Superior temporal gyrus (tissue), 1 donor: ENCODE measurements around the gene AMFR.
"Not testable (repeated sequence)": the region's sequence is repeated elsewhere in the genome, so short reads cannot be mapped to it uniquely, and the experiment has no call there.

Experiments
- DNase-seq: peaks from one replicate; pipeline ENCODE4 v3.0.0-alpha.2; 2016; ENCODE audit errors: extremely low spot score

Gene AMFR

GRCh38 chr16:56423584-56424403, 1.6 kb downstream of the AMFR start:
- peak; percentile 46 for DNase-seq

DNA sequence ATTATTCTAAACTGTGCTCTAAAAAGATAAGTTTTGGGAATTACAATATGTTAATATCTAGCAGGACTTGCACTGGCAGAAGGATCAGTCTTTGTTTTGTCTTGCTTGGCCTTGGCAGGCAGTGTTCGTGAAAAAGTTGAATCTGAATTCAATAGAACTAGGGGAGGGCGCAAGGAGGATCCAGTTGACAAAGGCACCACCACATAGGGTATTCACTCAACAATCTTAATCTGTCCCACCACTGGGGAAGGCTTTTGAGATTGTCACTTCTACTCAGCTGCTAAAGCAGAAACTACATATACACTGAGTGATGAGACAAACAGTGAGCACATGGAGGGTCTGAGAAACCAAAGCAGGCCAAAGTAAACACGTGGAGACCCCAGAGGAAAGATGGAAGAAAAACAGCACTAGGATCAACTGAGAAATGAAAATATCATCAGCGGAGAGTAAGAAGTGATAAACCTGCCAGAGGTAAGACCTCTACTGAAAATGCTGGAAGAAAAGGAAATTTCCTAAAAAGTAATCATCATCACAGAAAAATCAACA, 2.4 kb downstream of the AMFR start:
- no peak for DNase-seq

DNA sequence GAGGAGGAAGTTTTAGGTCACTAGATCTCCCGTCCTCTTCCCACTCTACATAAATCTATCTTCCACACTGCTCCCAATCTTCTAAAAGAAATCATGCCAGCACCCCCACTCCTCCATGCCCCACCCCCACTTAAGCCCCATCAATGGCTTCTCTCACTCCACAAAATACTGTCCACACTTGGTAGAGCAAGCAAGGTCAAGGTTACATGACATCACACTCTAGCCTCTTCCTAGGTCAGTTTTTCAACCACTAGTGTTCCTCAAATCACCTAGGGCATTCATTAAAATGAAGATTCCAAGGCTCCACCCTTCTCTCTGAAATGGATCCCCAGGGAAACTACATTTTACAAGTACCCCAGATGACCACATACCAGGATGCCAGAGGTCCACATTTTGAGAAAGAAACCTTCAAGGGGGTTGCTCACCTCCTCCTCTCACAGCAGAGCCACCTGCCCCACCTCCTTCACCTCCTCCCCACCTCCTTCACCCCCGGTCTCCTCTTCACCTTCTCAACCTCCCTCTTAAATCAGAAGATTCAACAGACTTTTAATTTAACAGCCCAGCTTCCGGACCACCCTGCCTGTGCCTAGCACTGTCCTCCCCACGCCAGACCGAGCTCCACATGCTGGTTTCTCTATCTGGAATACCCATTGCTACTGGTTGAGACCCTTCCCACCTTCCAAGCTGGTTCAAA, 3.2 kb downstream of the AMFR start:
- no peak for DNase-seq

DNA sequence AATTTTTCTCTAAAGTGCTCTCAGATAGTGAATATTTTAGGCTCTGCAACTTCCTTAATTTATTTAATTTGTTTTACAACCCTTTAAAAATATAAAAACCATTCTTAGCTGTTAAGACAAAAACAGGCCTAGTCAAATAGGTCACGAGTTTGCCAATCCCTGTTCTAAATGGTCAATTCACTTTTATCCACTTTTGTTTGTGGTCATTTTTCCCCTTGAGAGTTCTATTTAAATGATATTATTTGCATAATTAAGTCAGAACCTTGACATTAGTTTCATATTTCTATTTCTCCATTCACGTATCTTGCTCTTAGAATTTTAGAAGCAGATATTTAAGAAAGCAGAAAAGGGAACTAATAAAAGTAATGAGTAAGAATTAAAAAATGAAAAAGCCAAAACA, 4.0 kb downstream of the AMFR start:
- no peak for DNase-seq

GRCh38 chr16:56420613-56421012, 4.7 kb downstream of the AMFR start:
- no peak for DNase-seq

GRCh38 chr16:56419740-56420548, 5.4 kb downstream of the AMFR start:
- no peak for DNase-seq

GRCh38 chr16:56417138-56417537, 8.2 kb downstream of the AMFR start:
- DNase-seq, result no peak

- no peak for DNase-seq
These were observed 9.5 kb downstream of the AMFR start for GRCh38 chr16:56415875-56416274.

DNA sequence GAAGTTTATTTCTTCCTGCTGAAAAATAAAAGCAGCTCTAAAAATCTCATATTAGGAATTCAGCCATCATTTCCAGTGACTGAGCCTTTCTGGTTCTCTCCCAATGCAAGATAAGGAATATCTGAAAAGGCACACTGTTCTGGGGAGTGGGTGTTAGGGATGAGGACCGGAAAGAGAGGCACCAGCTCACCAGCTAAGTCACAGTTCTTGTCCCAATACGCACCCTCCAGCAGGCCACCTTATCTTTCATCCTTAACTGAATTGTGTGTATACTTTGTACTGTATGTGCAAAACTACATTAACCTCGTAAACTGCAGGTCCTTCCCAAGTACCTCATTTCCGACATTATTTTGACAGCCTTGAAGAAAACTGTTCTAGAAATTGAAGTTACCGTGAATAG, 11.0 kb downstream of the AMFR start:
- no peak for DNase-seq

DNA sequence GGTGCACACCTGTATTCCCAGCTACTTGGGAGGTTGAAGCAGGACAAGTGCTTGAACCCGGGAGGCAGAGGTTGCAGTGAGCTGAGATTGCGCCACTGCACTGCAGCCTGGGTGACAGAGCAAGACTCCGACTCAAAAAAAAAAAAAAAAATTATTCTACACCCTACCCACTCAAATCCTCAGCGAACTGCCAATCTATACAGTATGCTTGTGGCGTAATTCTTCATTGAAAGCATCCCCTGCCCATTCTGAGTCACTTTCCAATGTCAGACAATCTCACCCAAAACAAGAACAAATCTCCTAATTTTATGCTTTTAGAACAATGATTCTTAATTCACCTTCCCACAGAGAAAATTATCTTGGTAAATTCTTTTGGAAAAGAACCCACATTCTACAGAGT, 12.0 kb downstream of the AMFR start:
- DNase-seq, result no peak

DNA sequence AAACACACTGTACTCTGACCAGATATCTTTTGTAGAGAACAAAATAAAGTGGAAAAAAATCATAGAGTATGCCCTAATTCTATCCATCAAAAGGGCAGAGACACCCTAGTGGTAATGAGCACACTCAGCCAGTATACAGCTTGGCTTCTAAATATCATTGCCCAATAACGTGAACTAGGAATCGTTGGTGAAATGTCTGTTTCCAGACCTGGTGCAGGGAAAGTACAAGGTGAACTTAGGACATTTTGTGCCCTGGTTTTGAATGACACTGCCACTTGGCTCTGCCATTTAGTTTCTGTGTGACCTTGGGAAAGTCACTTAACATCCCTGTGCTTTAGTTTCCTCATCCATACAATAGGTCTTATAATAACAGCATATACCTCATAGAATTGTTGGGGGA, 13.7 kb downstream of the AMFR start:
- no peak for DNase-seq

GRCh38 chr16:56411123-56411522, 14.2 kb downstream of the AMFR start:
- no peak for DNase-seq

DNA sequence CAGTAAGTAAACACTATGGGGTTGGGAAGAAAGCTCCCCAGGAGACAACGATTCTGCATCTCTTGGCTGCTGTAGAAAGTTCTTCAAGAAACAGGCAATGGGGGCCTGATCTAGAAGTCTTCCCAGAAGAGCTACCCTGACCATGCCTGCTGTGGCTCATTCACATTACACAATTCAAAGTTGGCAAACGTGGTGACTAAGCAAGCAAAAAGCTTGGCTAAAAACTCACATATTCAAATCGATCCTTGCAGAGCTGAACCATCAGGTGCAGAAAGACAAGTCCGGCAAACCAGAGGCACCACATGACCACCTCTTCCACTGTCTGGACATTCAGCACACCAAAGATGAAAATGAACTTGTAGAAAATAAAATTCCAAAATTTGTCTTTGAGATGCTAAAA, 16.1 kb downstream of the AMFR start:
- DNase-seq, result no peak

DNA sequence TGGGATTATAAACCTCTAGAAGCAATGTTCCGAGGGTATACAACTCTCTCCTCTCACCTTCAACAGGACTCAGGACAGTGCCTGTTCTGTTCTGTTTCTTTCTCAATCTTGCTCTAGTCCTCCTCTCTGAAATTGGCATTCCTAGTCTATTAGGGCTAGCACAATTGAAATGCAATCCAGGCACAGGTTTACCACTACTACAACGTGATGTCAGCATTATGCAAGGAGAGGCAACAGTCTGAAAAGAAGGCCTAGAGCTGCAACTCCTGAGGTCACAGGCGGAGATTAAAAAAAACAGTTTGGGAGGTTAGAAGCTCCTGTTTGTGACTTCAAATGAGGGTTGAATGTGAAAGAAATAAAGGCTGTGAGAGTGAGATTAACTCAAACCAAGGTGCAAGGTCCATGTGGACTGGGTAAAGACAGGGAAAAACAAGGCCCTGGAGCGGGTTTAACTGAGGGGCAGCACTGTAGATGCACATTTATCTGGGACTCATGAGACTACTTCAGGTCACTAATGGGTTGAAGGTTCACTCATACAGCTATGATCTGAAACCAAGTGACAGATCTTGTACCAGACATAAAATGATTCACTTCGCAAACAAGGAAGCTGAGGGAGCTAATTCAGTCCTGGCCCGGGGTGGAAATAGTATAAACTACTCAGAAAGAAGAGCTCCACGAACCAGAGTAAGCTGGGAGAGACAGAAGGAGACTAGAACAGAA, 16.8 kb downstream of the AMFR start:
- no peak for DNase-seq

DNA sequence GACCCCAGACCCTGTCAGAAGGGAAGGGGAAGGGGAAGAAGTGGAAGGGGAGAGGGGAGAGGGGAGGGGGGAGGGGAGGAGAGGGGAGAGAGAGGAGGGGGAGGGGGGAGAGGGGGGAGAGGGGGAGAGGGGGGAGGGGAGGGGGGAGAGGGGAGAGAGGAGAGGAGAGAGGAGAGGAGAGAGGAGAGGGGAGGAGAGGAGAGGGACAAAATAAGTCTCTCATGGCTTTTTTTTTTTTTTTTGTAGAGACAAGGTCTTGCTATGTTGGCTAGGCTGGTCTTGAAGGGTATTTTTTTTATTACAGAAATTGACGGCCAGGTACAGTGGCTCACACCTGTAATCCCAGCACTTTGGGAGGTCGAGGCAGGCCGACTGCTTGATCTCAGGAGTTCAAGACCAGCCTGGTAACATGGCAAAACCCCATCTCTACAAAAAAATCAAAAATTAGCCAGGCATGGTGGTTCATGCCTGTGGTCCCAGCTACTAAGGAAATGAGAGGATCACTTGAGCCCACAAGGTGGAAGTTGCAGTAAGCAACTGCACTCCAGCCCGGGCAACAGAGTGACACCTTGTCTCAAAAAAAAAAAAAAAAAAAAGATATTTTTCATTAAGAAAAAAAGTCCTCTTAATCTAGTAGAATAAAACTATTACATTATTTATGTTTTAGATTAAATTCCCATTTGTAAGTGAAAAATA, 19.2 kb downstream of the AMFR start:
- no peak for DNase-seq

DNA sequence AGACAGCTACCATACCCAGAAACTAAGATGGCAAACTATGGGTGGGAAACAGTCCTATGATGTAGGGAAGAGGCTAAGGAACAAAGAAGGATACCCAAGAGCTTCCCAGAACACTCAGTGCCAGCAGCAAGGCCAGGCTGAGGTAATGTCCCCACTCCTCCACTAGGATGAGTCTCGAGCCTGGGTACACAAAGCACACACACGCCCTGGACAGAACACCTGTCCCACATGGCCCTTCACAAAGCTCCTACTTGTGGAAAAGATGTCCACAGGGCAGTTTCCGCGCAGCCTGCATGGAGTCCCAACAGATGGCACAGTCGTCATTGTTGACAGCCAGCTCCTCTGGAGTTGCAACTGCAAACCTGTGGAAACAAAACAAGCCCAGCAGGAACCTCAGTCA, 23.9 kb downstream of the AMFR start:
- DNase-seq, result no peak

DNA sequence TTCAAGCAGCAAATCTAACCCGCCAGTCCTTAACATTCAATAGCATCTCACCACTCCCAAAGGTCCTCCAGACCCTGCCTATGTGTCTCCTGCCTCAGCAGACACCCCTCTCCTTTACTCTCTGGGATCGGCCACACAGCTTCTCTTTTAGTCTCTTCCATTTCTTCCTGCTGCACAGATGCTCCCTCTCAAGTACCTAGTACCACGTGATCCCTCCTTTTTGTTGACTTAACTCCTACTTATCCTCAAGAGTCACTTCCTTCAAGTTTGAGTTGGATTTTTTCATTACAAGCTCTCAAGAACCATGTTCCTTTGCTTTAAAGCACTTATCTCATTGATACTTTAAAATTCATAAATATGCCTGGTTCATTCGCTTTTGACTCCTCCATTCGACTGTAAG, 24.9 kb downstream of the AMFR start:
- DNase-seq, result no peak

DNA sequence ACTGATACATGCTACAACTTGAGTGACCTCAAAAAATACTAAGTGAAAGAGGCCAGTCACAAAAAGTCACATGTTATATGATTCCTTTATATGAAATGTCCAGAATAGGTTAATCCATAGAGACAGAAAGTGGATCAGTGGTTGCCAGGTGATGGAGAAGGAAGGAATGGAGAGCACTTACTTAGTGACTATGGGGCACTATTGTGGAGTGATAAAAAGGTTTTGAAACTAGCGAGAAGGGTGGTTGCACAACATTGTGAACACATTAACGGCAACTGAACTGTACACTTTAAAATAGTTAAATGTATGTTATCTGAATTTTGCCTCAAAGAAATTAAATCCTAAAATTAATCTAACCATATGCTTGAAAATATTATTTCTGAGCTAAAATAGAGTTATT, 25.9 kb downstream of the AMFR start:
- no peak for DNase-seq

- DNase-seq, result peak; percentile 22
These were observed 26.3 kb downstream of the AMFR start for GRCh38 chr16:56399047-56399446.

- DNase-seq, result not testable (repeated sequence)
These were observed 28.6 kb downstream of the AMFR start for GRCh38 chr16:56396724-56397123.

DNA sequence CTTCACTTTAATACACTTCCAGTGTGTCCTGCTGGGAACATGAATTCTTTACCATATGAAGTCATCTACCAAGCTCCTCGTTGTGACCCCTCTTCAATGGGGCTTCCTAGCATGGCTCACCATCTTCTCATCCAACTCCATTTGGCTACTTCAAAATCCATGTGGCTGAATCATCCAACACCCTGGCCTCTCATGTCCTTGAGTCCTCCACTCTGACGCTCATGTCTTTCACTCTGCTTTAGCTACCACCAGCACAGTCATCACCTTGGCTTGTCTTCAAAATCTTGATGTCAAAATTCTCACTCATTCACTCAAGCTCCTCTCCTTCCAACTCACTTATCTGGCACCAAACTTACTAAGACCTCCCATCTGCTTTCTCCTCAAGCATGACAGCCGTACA, 35.8 kb downstream of the AMFR start:
- DNase-seq, result no peak
